Astrocyte (in vitro differentiated cells and primary cell): Measurements from ENCODE around the gene IL16. TPM values are rescaled to one million over a fixed set of nuclear protein-coding genes. Genes with fewer than 3 reads are reported as not detected.

ENCODE experiments used
- DNase-seq: peaks from one replicate; pipeline ENCODE4 v3.0.0-alpha.2; 2010; ENCODE audit warnings: low read depth
- FAIRE-seq: peaks from 2 replicates; lab custom pipeline; 2011; peaks lifted over from hg19 to GRCh38; lab: Jason Lieb, UNC
- H2AFZ ChIP-seq: 2 replicates; pipeline ENCODE4 v1.6.0; 2012; ENCODE audit warnings: low read depth, low read length, inconsistent platforms
- H3K27ac ChIP-seq: 2 replicates; pipeline ENCODE4 v1.5.1; 2011; ENCODE audit warnings: low read depth, low read length, inconsistent platforms
- H3K27me3 ChIP-seq: 2 replicates; pipeline ENCODE4 v1.6.0; 2011; ENCODE audit warnings: low read length, inconsistent platforms; ENCODE audit not compliant: insufficient read depth
- H3K36me3 ChIP-seq: 2 replicates; pipeline ENCODE4 v1.5.1; 2011; ENCODE audit warnings: low read length, inconsistent platforms; ENCODE audit not compliant: insufficient read depth
- H3K4me1 ChIP-seq: 2 replicates; pipeline ENCODE4 v1.5.1; 2011; ENCODE audit warnings: low read length, inconsistent platforms; ENCODE audit not compliant: insufficient read depth
- H3K4me2 ChIP-seq: 2 replicates; pipeline ENCODE4 v1.6.0; 2012; ENCODE audit warnings: low read length, inconsistent platforms
- H3K4me3 ChIP-seq: 2 replicates; pipeline ENCODE4 v1.5.1; 2011; ENCODE audit warnings: low read depth, mild to moderate bottlenecking, low read length, inconsistent platforms; ENCODE audit not compliant: insufficient read depth
- H3K79me2 ChIP-seq: 2 replicates; pipeline ENCODE4 v1.6.0; 2012; ENCODE audit warnings: mild to moderate bottlenecking, low read length, inconsistent platforms; ENCODE audit not compliant: insufficient read depth
- H3K9ac ChIP-seq: 2 replicates; pipeline ENCODE4 v1.6.0; 2012; ENCODE audit warnings: mild to moderate bottlenecking, low read length, inconsistent platforms
- H3K9me3 ChIP-seq: 2 replicates; pipeline ENCODE4 v1.5.1; 2012; ENCODE audit warnings: low read depth, mild to moderate bottlenecking, low read length, inconsistent platforms; ENCODE audit not compliant: insufficient read depth
- H4K20me1 ChIP-seq: 2 replicates; pipeline ENCODE4 v1.6.0; 2012; ENCODE audit warnings: low read length, inconsistent platforms; ENCODE audit not compliant: insufficient read depth
- H3K27ac Mint-ChIP-seq: one replicate; pipeline ENCODE4 v1.8.0; 2021; ENCODE audit warnings: mild to moderate bottlenecking, mixed read lengths; ENCODE audit not compliant: unreplicated experiment
- H3K27me3 Mint-ChIP-seq: one replicate; pipeline ENCODE4 v1.8.0; 2021; ENCODE audit warnings: low read depth, mixed read lengths; ENCODE audit not compliant: unreplicated experiment
- H3K36me3 Mint-ChIP-seq: one replicate; pipeline ENCODE4 v1.8.0; 2021; ENCODE audit warnings: low read depth, mixed read lengths; ENCODE audit not compliant: unreplicated experiment
- H3K4me1 Mint-ChIP-seq: one replicate; pipeline ENCODE4 v1.8.0; 2021; ENCODE audit warnings: low read depth, mixed read lengths; ENCODE audit not compliant: unreplicated experiment
- H3K4me3 Mint-ChIP-seq: one replicate; pipeline ENCODE4 v1.8.0; 2021; ENCODE audit warnings: mild to moderate bottlenecking, moderate library complexity, mixed read lengths; ENCODE audit not compliant: unreplicated experiment
- H3K9me3 Mint-ChIP-seq: one replicate; pipeline ENCODE4 v1.8.0; 2021; ENCODE audit warnings: mild to moderate bottlenecking, mixed read lengths; ENCODE audit not compliant: unreplicated experiment
- CTCF ChIP-seq: IDR thresholded peaks from 2 replicates; pipeline ENCODE4 v1.5.1; 2011; ENCODE audit warnings: low read depth, mild to moderate bottlenecking, inconsistent platforms, low read length, moderate library complexity; ENCODE audit not compliant: insufficient read depth
- EZH2 ChIP-seq: IDR thresholded peaks from 2 replicates; pipeline ENCODE4 v1.6.1; 2012; ENCODE audit warnings: mild to moderate bottlenecking, low read length, inconsistent platforms; ENCODE audit not compliant: insufficient read depth
- total RNA-seq: library from RNA; stranded (reverse); gene quantifications from 2 replicates; pipeline ENCODE4 v1.2.1, GENCODE V29; 2021

The IL16 gene
- total RNA-seq, 1 donor from 2014 or later: 0.36 TPM

GRCh38 chr15:81273200-81273599 lies 76.5 kb downstream of the IL16 start:
- Histone ChIP-seq H3K4me1 (peaks cover 7% of the 10 kb centered on the region), H3K36me3 (no peaks in the 10 kb centered on the region), H3K27me3 (peaks cover 34% of the 10 kb centered on the region), H3K4me2 (no peak overlapping the region), H4K20me1 (no peaks in the 10 kb centered on the region), H2AFZ (no peak overlapping the region), H3K27ac (no peak overlapping the region), H3K79me2 (no peaks in the 10 kb centered on the region), H3K9me3 (no peaks in the 10 kb centered on the region), H3K4me3 (no peak overlapping the region), H3K9ac (no peak overlapping the region)
- H3K27me3 Mint-ChIP-seq: peaks cover 4% of the 10 kb centered on the region
- H3K36me3 Mint-ChIP-seq: peaks cover 2% of the 10 kb centered on the region
- DNase-seq (no peak), FAIRE-seq (no peak)
- H3K4me3 Mint-ChIP-seq: no peak overlapping the region
- H3K27ac Mint-ChIP-seq: no peak overlapping the region
- H3K9me3 Mint-ChIP-seq: peaks cover 5% of the 10 kb centered on the region
- peaks cover 4% of the 10 kb centered on the region for H3K4me1 Mint-ChIP-seq
- TF ChIP-seq CTCF: no peak
- TF ChIP-seq EZH2: no peak

DNA sequence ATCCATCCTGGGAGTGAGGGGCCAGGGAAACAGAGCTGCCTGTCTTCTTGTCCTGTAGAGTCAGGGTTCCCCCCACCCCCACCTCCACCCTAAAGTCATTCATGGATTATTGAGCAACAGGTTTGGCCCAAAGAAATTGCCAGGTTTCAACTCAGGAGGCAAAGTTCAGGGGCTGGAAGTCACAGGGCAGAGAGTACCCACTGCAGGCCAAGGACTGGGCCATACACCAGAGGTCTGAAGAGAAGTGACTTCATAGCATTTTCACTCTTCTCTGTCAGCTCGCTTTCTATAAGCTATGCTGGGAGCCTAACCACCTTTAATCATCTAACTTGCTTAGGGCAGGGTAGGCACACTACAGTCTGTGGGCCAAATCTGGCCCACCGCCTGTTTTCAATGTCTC lies 77.2 kb downstream of the IL16 start:
- Histone ChIP-seq H3K36me3 (no peaks in the 10 kb centered on the region), H3K9me3 (no peaks in the 10 kb centered on the region), H3K4me1 (peaks cover 7% of the 10 kb centered on the region), H3K9ac (no peak overlapping the region), H3K27ac (no peak overlapping the region), H3K4me3 (no peak overlapping the region), H4K20me1 (no peaks in the 10 kb centered on the region), H2AFZ (no peak overlapping the region), H3K4me2 (no peak overlapping the region), H3K27me3 (peaks cover 37% of the 10 kb centered on the region), H3K79me2 (no peaks in the 10 kb centered on the region)
- no peak overlapping the region for H3K4me3 Mint-ChIP-seq
- H3K9me3 Mint-ChIP-seq: peaks cover 5% of the 10 kb centered on the region
- no peak for DNase-seq
- FAIRE-seq: no peak
- TF ChIP-seq EZH2 (no peak), CTCF (no peak)
- no peak overlapping the region for H3K27ac Mint-ChIP-seq
- peaks cover 4% of the 10 kb centered on the region for H3K27me3 Mint-ChIP-seq
- H3K36me3 Mint-ChIP-seq: peaks cover 2% of the 10 kb centered on the region
- H3K4me1 Mint-ChIP-seq: peaks cover 4% of the 10 kb centered on the region

GRCh38 chr15:81274255-81274654 lies 77.6 kb downstream of the IL16 start:
- FAIRE-seq (peak; percentile 59), DNase-seq (no peak)
- H4K20me1 ChIP-seq: no peaks in the 10 kb centered on the region
- no peak overlapping the region for H3K4me3 Mint-ChIP-seq
- peaks cover 2% of the 10 kb centered on the region for H3K36me3 Mint-ChIP-seq
- H3K27me3 Mint-ChIP-seq: peaks cover 4% of the 10 kb centered on the region
- H2AFZ ChIP-seq: no peak overlapping the region
- no peaks in the 10 kb centered on the region for H3K9me3 ChIP-seq
- no peaks in the 10 kb centered on the region for H3K36me3 ChIP-seq
- H3K27ac Mint-ChIP-seq: no peak overlapping the region
- H3K4me2 ChIP-seq: no peak overlapping the region
- H3K9me3 Mint-ChIP-seq: peaks cover 5% of the 10 kb centered on the region
- H3K4me1 Mint-ChIP-seq: peaks cover 4% of the 10 kb centered on the region
- no peak overlapping the region for H3K9ac ChIP-seq
- H3K4me1 ChIP-seq: peaks cover 7% of the 10 kb centered on the region
- H3K27me3 ChIP-seq: peaks cover 38% of the 10 kb centered on the region
- H3K4me3 ChIP-seq: no peak overlapping the region
- TF ChIP-seq CTCF (no peak), EZH2 (no peak)
- no peak overlapping the region for H3K27ac ChIP-seq
- H3K79me2 ChIP-seq: no peaks in the 10 kb centered on the region
